SJSA1 (cell line): ENCODE data around the gene GALNTL6. TPM values are rescaled to one million over a fixed set of nuclear protein-coding genes. Genes with fewer than 3 reads are reported as not detected.
"Not testable (repeated sequence)": the region's sequence is repeated elsewhere in the genome, so short reads cannot be mapped to it uniquely, and the experiment has no call there.

Source experiments
- DNase-seq, 2 experiments: peaks; one replicate each; pipeline ENCODE4 v3.0.0-alpha.2; 2015 to 2020; ENCODE audit warnings: low spot score in 2 of 2, low read depth in 1 of 2
- H3K27ac ChIP-seq: fragments of 250-450 bp; sonication (Bioruptor Pico); 2 replicates; pipeline ENCODE4 v1.5.1; 2020; ENCODE audit warnings: mild to moderate bottlenecking, moderate library complexity
- H3K27me3 ChIP-seq: fragments of 250-450 bp; sonication (Bioruptor Pico); replicated peaks from 2 replicates; pipeline ENCODE4 v1.5.1; 2020; ENCODE audit warnings: mild to moderate bottlenecking, moderate library complexity
- H3K36me3 ChIP-seq: fragments of 250-450 bp; sonication (Bioruptor Pico); 2 replicates; pipeline ENCODE4 v1.5.1; 2020; ENCODE audit warnings: mild to moderate bottlenecking
- H3K4me1 ChIP-seq: fragments of 250-450 bp; sonication (Bioruptor Pico); replicated peaks from 2 replicates; pipeline ENCODE4 v1.6.1; 2021; ENCODE audit warnings: mild to moderate bottlenecking
- H3K4me3 ChIP-seq: fragments of 250-450 bp; sonication (Bioruptor Pico); 2 replicates; pipeline ENCODE4 v1.5.1; 2020; ENCODE audit warnings: mild to moderate bottlenecking
- H3K9me3 ChIP-seq: fragments of 250-450 bp; sonication (Bioruptor Pico); replicated peaks from 2 replicates; pipeline ENCODE4 v1.5.1; 2020; ENCODE audit warnings: mild to moderate bottlenecking
- total RNA-seq: library from RNA; depleted of rRNA; stranded (reverse); fragments of >200 nt; shearing (Covaris generic); gene quantifications from 2 replicates; pipeline ENCODE4 v1.2.3, GENCODE V29; 2014

The GALNTL6 gene
- total RNA-seq, 1 experiment from 2014 or later = 0.08 TPM

DNA sequence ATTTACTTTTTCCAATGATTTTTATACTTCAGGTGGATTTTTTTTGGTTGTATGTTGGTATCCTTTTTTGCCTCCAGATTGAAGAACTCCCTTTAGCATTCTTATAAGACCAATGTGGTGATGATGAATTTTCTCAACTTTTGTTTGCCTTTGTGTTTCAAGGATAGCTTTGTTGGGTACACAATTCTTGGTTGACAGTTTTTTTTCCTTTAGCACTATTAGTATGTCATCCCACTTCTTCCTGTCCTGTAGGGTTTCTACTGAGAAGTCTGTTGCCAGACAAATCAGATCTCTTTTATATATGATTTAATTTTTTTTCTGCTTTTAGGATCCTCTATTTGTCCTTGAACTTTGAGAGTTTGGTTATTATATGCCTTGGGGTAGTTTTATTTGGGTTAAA is 892.4 kb downstream of the GALNTL6 start:
- Histone ChIP-seq H3K4me1 (no peaks in the 10 kb centered on the region), H3K9me3 (0 out of 2 replicates have a peak, but pooled peaks cover 2% of the 10 kb centered on the region), H3K27ac (no peak overlapping the region), H3K4me3 (no peak overlapping the region), H3K27me3 (no peaks in the 10 kb centered on the region), H3K36me3 (no peaks in the 10 kb centered on the region)
- no peak for DNase-seq

DNA sequence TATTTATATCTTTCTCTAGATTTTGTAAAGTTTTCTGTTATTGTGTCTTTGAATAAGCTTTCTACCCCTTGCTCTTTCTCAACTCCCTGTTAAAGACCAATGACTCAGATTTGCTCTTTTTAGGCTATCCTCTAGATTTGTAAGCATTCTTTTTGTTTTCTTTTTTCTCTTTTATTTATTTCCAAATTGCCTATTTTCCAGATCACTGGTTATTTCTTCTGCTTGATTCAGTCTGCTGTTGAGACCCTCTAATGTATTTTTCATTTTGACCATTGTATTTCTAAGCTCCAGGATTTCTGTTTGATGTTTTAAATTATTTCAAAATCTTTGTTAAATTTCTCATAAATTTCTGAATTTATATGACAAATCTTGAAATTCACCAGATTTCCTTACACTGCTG is 892.8 kb downstream of the GALNTL6 start:
- DNase-seq = no peak
- H3K4me1 ChIP-seq = no peaks in the 10 kb centered on the region
- H3K9me3 ChIP-seq = 0 out of 2 replicates have a peak, but pooled peaks cover 2% of the 10 kb centered on the region
- no peak overlapping the region for H3K4me3 ChIP-seq
- H3K27ac ChIP-seq = no peak overlapping the region
- no peaks in the 10 kb centered on the region for H3K36me3 ChIP-seq
- H3K27me3 ChIP-seq = no peaks in the 10 kb centered on the region

DNA sequence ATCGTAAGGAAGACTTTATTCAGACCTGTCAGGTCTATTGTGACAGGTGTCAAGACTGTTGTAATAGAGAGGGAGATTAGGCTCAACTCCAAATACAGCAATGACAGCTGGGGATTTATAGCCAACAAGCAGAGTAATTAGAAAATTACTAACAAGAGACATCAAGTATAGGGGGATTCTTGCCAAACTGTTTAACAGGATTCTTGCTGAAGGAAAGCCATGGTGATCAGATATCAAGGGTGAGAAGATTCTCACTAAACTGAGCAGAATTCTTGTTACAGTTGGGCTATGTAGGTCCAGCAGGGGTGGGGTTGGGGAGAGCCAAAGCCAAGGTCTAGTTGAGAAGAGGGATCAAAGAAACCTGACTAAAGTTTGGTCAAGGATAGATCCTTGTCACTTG is 894.4 kb downstream of the GALNTL6 start:
- Histone ChIP-seq H3K36me3 (no peaks in the 10 kb centered on the region), H3K9me3 (0 out of 2 replicates have a peak, but pooled peaks cover 2% of the 10 kb centered on the region), H3K4me1 (no peaks in the 10 kb centered on the region)

DNA sequence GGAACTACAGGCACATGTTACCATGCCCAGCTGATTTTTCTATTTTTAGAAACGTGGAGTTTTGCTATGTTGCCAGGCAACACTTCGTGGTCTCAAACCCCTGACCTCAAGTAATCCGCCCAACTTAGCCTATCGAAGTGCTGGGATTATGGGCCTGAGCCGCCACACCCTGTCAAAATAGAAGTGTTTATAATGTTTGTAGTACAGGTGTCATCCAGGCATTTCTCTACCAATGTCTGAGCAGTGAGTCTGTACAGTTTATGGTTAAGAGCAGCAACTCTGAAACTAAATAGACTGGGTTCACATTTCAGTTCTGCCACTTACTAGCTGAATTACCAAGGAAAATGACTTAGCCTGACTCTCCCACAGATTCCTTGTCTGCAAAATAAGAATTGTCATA is 895.0 kb downstream of the GALNTL6 start:
- no peak for DNase-seq
- H3K27me3 ChIP-seq = no peaks in the 10 kb centered on the region
- H3K9me3 ChIP-seq = 0 out of 2 replicates have a peak, but pooled peaks cover 2% of the 10 kb centered on the region
- no peak overlapping the region for H3K4me3 ChIP-seq
- H3K4me1 ChIP-seq = no peaks in the 10 kb centered on the region
- H3K27ac ChIP-seq = no peak overlapping the region
- H3K36me3 ChIP-seq = no peaks in the 10 kb centered on the region

More for the DNA sequence above, 894.4 kb downstream of the GALNTL6 start:
- DNase-seq = no peak
- Histone ChIP-seq H3K4me3 (no peak overlapping the region), H3K27me3 (no peaks in the 10 kb centered on the region), H3K27ac (no peak overlapping the region)

DNA sequence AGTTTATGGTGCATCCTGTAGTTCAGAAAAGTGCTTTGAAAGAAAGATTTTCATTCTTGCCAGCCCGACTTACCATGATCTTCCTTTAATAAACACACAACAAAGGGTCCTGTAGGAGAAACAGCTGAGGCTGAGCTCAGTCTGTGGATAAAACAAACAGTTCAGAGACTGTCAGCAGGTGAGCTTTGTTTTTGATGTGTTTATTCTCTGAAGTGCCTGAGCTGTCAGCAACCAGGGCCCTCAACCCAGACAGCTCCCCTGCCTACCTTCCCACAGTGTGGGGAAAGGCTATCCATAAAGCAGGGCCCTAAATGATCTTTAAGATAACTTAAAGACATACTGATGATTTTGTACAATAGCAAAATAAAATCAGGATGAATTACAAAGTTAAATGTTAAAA is 896.2 kb downstream of the GALNTL6 start:
- no peak overlapping the region for H3K27ac ChIP-seq
- H3K36me3 ChIP-seq = no peaks in the 10 kb centered on the region
- 0 out of 2 replicates have a peak, but pooled peaks cover 2% of the 10 kb centered on the region for H3K9me3 ChIP-seq
- H3K4me1 ChIP-seq = no peaks in the 10 kb centered on the region
- H3K4me3 ChIP-seq = no peak overlapping the region
- DNase-seq = no peak
- H3K27me3 ChIP-seq = no peaks in the 10 kb centered on the region

DNA sequence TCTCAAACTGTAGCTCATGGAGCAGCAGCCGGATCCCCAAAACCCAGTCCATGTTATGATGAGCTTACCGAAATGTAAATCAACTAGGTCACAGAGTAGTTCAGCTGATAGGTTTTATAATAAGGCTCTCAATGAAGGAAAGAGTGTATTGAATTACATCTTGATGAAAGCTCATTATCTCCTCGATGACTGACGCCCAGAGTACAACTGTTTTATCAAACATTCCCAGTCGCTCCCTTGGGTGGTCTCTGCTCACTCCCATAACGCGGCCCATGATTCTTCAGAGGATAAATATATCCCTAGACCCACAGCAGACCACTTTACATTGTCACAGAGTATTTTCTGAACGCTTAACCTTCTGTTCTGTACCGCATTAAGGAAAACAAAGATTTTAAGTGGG is 903.1 kb downstream of the GALNTL6 start:
- no peak overlapping the region for H3K27ac ChIP-seq
- DNase-seq = no peak
- no peak overlapping the region for H3K4me3 ChIP-seq
- no peaks in the 10 kb centered on the region for H3K27me3 ChIP-seq
- no peaks in the 10 kb centered on the region for H3K36me3 ChIP-seq
- H3K4me1 ChIP-seq = no peaks in the 10 kb centered on the region
- no peaks in the 10 kb centered on the region for H3K9me3 ChIP-seq

DNA sequence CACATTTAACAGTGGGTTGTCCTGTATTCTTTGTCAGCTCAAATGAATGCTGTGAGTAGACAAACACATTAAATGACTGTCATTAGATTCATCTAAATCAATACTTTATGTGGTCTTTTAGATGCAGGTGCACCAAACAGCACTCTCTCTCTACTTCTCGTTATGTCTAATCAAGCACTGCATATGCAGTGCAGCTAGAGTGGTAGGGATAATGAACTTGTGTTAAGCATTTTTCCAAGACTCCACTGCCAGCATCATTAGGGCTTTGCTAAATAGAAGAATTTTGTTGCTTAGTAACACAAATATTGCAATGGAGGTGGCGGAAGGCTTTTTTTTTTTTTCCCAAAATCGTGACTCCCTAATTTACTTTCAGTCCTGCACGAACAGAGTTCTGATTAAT is 908.5 kb downstream of the GALNTL6 start:
- Histone ChIP-seq H3K27ac (no peak overlapping the region), H3K4me1 (no peaks in the 10 kb centered on the region), H3K9me3 (no peaks in the 10 kb centered on the region), H3K27me3 (no peaks in the 10 kb centered on the region), H3K4me3 (no peak overlapping the region), H3K36me3 (no peaks in the 10 kb centered on the region)
- DNase-seq = no peak

DNA sequence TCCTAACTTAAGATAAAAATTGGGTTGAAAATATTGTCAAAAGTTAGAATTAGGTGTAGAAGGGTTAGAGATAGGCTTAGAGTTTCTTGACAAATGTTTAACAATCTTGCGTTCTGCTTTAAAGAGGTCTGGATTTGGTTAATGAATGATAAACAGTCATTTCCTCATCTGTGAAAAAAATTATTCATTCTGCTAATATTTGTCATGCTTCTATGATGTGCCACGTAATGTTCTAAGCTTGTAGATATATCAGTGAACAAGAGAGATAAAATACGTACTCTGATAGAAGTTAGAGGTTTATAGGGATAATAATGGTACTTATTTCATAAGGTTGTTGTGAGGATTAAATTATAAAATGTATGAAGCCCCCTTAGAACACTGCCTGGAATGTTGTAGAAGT is 912.4 kb downstream of the GALNTL6 start:
- H3K27ac ChIP-seq = no peak overlapping the region
- no peaks in the 10 kb centered on the region for H3K36me3 ChIP-seq
- no peak overlapping the region for H3K4me3 ChIP-seq
- no peaks in the 10 kb centered on the region for H3K27me3 ChIP-seq
- no peaks in the 10 kb centered on the region for H3K4me1 ChIP-seq
- DNase-seq = no peak
- no peaks in the 10 kb centered on the region for H3K9me3 ChIP-seq

DNA sequence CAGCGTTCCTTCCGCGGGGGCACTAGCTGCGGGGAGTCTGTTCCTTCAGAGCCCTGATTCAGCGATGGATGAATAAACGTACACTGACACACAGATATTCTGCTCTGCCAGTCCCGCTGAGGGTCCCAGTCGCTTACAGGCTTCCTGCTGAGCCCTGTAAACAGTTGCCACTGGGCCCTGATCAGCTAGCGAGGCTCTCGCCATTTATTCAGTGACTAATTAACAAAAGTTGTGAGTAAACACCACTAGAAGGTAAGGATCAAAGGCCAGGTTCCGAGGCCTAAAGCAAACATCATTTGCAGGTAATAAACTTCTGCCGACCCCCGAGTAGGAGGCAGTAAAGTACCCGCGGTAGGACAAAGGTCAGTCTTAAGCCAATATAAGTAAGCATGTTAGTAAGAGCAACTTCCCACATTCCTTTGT is 912.8 kb downstream of the GALNTL6 start:
- Histone ChIP-seq H3K36me3 (no peaks in the 10 kb centered on the region), H3K4me3 (no peak overlapping the region), H3K27me3 (no peaks in the 10 kb centered on the region), H3K27ac (no peak overlapping the region), H3K4me1 (no peaks in the 10 kb centered on the region), H3K9me3 (no peaks in the 10 kb centered on the region)
- no peak for DNase-seq

DNA sequence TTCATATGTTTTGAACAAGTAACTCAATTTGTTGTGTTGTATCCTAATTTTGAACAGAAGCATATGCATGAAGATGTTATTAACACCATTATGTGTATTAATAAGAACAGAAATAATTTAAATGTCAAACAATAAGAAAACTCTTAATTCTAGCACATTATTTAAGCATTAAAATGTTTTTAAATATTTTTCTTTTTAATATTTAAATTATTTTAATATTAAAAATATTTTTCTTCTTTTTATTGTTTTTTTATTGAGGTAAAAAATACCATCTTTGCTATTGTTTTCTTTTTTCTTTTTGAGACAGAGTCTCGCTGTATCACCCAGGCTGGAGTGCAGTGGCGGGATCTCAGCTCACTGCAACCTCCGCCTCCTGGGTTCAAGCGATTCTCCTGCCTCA is 914.4 kb downstream of the GALNTL6 start:
- H3K4me1 ChIP-seq = no peaks in the 10 kb centered on the region
- H3K27ac ChIP-seq = no peak overlapping the region
- no peak for DNase-seq
- no peaks in the 10 kb centered on the region for H3K36me3 ChIP-seq
- no peak overlapping the region for H3K4me3 ChIP-seq
- no peaks in the 10 kb centered on the region for H3K27me3 ChIP-seq
- H3K9me3 ChIP-seq = no peaks in the 10 kb centered on the region; the same call in 1 of the 2 replicates

DNA sequence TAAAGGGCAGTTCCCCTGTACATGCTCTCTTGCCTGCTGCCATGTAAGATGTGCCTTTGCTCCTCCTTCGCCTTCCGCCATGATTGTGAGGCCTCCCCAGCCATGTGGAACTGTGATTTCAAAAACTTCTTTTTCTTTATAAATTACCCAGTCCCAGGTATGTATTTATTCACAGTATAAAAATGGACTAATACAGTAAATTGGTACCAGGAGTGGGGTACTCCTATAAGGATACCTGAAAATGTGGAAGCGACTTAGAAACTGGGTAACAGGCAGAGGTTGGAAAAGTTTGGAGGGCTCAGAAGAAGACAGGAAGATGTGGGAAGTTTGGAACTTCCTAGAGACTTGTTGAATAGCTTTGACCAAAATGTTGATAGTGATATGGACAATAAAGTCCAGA is 920.4 kb downstream of the GALNTL6 start:
- H3K27me3 ChIP-seq, DNase-seq, H3K9me3 ChIP-seq, H3K4me3 ChIP-seq, H3K27ac ChIP-seq, H3K36me3 ChIP-seq, H3K4me1 ChIP-seq: not testable (repeated sequence)

DNA sequence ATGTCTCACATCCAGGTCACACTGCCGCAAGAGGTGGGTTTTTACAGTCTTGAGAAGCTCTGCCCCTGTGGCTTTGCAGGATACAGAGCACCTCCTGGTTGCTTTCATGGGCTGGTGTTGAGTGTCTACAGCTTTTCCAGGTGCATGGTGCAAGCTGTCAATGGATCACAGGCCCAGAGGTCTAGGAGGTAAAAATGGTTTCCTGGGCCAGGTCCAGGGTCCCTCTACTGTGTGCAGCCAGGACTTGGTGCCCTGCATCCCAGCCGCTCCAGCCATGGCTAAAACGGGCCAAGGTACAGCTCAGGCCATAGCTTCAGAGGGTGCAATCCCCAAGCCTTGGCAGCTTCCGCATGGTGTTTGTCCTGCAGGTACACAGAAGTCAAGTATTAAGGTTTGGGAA is 921.4 kb downstream of the GALNTL6 start:
- DNase-seq = no peak
- H3K27me3 ChIP-seq = no peaks in the 10 kb centered on the region
- no peak overlapping the region for H3K4me3 ChIP-seq
- no peak overlapping the region for H3K27ac ChIP-seq
- no peaks in the 10 kb centered on the region; the same call in none of the 2 replicates for H3K9me3 ChIP-seq
- H3K36me3 ChIP-seq = no peaks in the 10 kb centered on the region
- no peaks in the 10 kb centered on the region for H3K4me1 ChIP-seq

DNA sequence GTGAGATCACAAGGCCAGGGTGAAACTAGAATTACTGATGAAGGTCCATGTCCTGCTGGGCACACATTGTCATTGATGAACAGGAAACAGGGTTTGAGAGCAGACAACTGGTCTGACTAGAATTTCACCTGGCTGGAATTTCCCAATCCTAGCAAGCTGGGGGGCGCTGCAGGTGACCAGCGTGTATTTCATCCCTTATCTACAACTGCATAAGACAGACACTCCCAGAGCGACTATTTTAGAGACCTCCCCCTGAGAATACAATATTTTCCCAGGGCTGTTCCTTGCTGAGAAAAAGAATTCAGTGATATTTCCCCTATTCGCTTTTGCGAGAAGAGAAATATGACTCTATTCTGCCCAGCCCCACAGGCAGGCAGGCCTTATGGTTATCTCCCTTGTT is 922.8 kb downstream of the GALNTL6 start:
- H3K27ac ChIP-seq = no peak overlapping the region
- H3K36me3 ChIP-seq = no peaks in the 10 kb centered on the region
- H3K4me1 ChIP-seq = no peaks in the 10 kb centered on the region
- no peak overlapping the region for H3K4me3 ChIP-seq
- DNase-seq = no peak
- H3K9me3 ChIP-seq = no peaks in the 10 kb centered on the region; the same call in none of the 2 replicates
- H3K27me3 ChIP-seq = no peaks in the 10 kb centered on the region

DNA sequence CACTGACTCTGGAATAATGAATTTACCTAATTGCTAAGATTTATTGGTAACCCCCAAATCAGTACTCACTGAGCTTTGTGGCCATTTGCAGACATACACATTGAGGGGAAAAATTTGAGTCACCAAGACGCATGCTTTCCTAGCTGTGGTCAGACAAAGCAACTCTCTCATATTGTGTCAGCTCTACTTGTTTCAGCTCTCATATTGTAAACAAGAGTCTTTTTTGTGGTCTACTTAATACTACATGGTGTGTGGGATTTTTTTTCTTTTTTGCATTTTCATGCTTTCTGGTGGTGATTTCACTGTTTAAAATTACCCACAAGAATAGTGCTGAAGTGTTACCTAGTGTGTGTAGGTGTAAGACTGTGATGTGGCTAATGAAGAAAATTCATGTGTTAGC is 927.2 kb downstream of the GALNTL6 start:
- DNase-seq = no peak
- no peaks in the 10 kb centered on the region for H3K36me3 ChIP-seq
- H3K27ac ChIP-seq = no peak overlapping the region

DNA sequence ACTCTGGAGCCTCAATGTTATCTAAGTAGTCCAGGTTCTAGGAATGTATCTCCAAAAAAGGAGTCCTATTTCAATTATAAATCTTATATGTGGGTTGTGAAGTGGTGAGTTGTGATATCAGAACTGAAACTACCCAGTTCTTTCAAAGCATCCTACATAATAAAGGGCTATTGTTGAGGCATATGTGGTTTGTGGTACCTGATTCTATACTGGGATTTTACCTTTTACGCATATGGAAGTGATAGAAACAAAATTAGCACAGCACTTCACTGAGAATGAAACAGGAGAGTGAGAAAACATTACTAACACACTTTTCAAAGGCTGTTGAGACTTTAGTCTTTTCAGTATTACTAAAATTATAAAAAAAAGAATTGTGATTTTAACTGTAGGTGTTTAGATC is 937.7 kb downstream of the GALNTL6 start:
- no peaks in the 10 kb centered on the region for H3K36me3 ChIP-seq
- H3K9me3 ChIP-seq = no peaks in the 10 kb centered on the region
- H3K4me3 ChIP-seq = no peak overlapping the region
- no peaks in the 10 kb centered on the region for H3K27me3 ChIP-seq
- no peaks in the 10 kb centered on the region for H3K4me1 ChIP-seq
- DNase-seq = no peak
- H3K27ac ChIP-seq = no peak overlapping the region

More for the DNA sequence above, 927.2 kb downstream of the GALNTL6 start:
- Histone ChIP-seq H3K27me3 (no peaks in the 10 kb centered on the region), H3K4me3 (no peak overlapping the region), H3K4me1 (no peaks in the 10 kb centered on the region), H3K9me3 (no peaks in the 10 kb centered on the region; the same call in 1 of the 2 replicates)
